Endodermal cell (in vitro differentiated cells): ENCODE measurements around the gene PAXX. TPM values are rescaled to one million over a fixed set of nuclear protein-coding genes. Genes with fewer than 3 reads are reported as not detected.

Experiments
- DNase-seq: peaks from one replicate; pipeline ENCODE4 v3.0.0-alpha.2; 2017
- H3K27ac ChIP-seq: 2 replicates; pipeline ENCODE4 v1.5.1; 2013; ENCODE audit warnings: mild to moderate bottlenecking, low read depth, low read length, moderate library complexity
- H3K27me3 ChIP-seq: 2 replicates; pipeline ENCODE4 v1.6.1; 2013; ENCODE audit warnings: mild to moderate bottlenecking, low read length, moderate library complexity; ENCODE audit not compliant: insufficient read depth, control insufficient read depth, poor library complexity, severe bottlenecking
- H3K36me3 ChIP-seq: 2 replicates; pipeline ENCODE4 v1.7.0; 2013; ENCODE audit warnings: mild to moderate bottlenecking, low read length, moderate library complexity; ENCODE audit not compliant: control insufficient read depth, insufficient read depth
- H3K4me1 ChIP-seq: one replicate; pipeline ENCODE4 v1.7.0; 2013; ENCODE audit warnings: low read length; ENCODE audit not compliant: control insufficient read depth, insufficient read depth
- H3K4me3 ChIP-seq: 2 replicates; pipeline ENCODE4 v1.5.1; 2013; ENCODE audit warnings: mild to moderate bottlenecking, low read length, moderate library complexity
- H3K9ac ChIP-seq: 2 replicates; pipeline ENCODE4 v1.6.1; 2013; ENCODE audit warnings: mild to moderate bottlenecking, low read length, moderate library complexity; ENCODE audit not compliant: poor library complexity, severe bottlenecking; ENCODE audit errors: extremely low read depth
- H3K9me3 ChIP-seq: 2 replicates; pipeline ENCODE4 v1.6.1; 2013; ENCODE audit warnings: mild to moderate bottlenecking, low read length, moderate library complexity; ENCODE audit not compliant: control insufficient read depth
- H3K27ac Mint-ChIP-seq: 2 replicates; pipeline ENCODE4 v1.8.0; 2020; ENCODE audit warnings: mixed read lengths
- H3K27me3 Mint-ChIP-seq: 2 replicates; pipeline ENCODE4 v1.8.0; 2021; ENCODE audit warnings: mild to moderate bottlenecking, mixed read lengths; ENCODE audit not compliant: insufficient read depth
- H3K36me3 Mint-ChIP-seq: 2 replicates; pipeline ENCODE4 v1.8.0; 2020; ENCODE audit warnings: low read depth, mixed read lengths
- H3K4me1 Mint-ChIP-seq: 2 replicates; pipeline ENCODE4 v1.8.0; 2020; ENCODE audit warnings: mixed read lengths
- H3K4me3 Mint-ChIP-seq: 2 replicates; pipeline ENCODE4 v1.8.0; 2020; ENCODE audit warnings: mild to moderate bottlenecking, moderate library complexity, mixed read lengths
- H3K9me3 Mint-ChIP-seq: 2 replicates; pipeline ENCODE4 v1.8.0; 2020; ENCODE audit warnings: mild to moderate bottlenecking, mixed read lengths
- WGBS, 2 experiments: methylation state at CpG; one replicate each; pipeline versions ENCODE4 v1.1.5 to v1.1.7; 2013; ENCODE audit warnings: missing lambda C conversion rate in 2 of 2, mixed read lengths in 1 of 2; ENCODE audit not compliant: insufficient coverage in 1 of 2, insufficient read length in 1 of 2; 5-methylcytosine and 5-hydroxymethylcytosine counted together
- total RNA-seq, 2 donors: library from RNA; stranded (reverse); fragmentation: NEBNext Ultra II Directional in 1 of 2; extraction: Animal tissue kit (Norgen Biotek cat#: 25700) in 1 of 2; gene quantifications; 2 replicates in 1 of 2; 3 replicates in 1 of 2; pipeline ENCODE4 v1.2.1, GENCODE V29; 2021
- TF ChIP-seq, protein P1 (sequence below): fragments of 200-600 bp; sonication (generic); conservative IDR thresholded peaks from 2 replicates; pipeline ENCODE4 v1.5.0; 2021; ENCODE audit warnings: antibody characterized with exemption, mild to moderate bottlenecking

Gene PAXX
- total RNA-seq, 2 donors from 2014 or later, result 58.3 to 66.7 TPM

- Histone ChIP-seq H3K9ac (no peak overlapping the region), H3K4me3 (no peak overlapping the region), H3K9me3 (no peaks in the 10 kb centered on the region), H3K27me3 (no peaks in the 10 kb centered on the region), H3K4me1 (no peaks in the 10 kb centered on the region), H3K36me3 (no peaks in the 10 kb centered on the region), H3K27ac (no peak overlapping the region)
- DNase-seq, result no peak
- 93 to 98% methylated on average over 20 to 34 of the region's 34 CpGs for WGBS, 2 experiments
- H3K9me3 Mint-ChIP-seq, result peaks cover 1% of the 10 kb centered on the region
- H3K4me1 Mint-ChIP-seq, result no peaks in the 10 kb centered on the region
- TF ChIP-seq, protein P1, sequence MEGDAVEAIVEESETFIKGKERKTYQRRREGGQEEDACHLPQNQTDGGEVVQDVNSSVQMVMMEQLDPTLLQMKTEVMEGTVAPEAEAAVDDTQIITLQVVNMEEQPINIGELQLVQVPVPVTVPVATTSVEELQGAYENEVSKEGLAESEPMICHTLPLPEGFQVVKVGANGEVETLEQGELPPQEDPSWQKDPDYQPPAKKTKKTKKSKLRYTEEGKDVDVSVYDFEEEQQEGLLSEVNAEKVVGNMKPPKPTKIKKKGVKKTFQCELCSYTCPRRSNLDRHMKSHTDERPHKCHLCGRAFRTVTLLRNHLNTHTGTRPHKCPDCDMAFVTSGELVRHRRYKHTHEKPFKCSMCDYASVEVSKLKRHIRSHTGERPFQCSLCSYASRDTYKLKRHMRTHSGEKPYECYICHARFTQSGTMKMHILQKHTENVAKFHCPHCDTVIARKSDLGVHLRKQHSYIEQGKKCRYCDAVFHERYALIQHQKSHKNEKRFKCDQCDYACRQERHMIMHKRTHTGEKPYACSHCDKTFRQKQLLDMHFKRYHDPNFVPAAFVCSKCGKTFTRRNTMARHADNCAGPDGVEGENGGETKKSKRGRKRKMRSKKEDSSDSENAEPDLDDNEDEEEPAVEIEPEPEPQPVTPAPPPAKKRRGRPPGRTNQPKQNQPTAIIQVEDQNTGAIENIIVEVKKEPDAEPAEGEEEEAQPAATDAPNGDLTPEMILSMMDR, result no peak
- H3K27me3 Mint-ChIP-seq, result no peaks in the 10 kb centered on the region
- H3K27ac Mint-ChIP-seq, result no peak overlapping the region
- no peak overlapping the region for H3K4me3 Mint-ChIP-seq
- H3K36me3 Mint-ChIP-seq, result peaks cover 6% of the 10 kb centered on the region
These were observed 27.9 kb downstream of the PAXX start for GRCh38 chr9:137019891-137020683.

DNA sequence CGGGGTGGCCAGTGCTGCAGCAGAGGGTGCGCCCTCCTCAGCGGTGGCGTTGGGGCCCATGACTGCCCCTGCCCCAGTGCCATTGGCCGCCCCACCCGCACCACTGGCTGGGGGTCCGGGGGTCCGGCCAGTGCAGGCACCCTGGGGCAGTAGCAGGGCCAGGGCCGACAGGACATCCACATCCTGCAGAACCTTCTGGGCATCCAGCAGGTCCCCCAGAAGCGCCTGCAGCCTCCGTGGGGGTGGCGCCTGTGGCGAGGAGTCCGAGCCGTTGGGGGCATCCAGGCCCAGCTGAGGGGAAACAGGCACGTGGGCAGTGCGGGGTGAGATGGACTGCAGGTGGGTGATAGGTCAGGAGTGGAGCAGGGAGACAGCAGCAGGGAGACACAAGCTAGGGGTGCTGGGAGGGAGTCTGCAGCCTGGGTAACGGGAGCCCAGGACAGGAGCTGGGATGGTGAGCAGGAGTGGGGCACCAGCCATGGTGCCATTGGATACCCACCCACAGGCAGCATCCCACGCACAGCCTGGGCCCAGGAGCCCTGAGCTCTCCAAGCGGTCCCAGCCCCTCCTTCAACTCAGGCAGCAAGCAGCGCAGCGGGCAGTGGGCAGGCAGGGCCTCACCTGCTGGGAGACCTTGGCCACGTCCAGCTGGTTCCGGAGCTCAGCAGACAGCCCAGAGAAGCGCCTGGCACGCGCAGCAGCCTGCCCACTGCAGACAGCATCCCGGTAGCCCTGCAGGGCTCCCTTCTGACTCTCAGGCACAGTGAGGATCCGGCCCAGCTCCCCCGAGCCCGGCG lies 28.7 kb downstream of the PAXX start:
- 94 to 95% methylated on average over 10 to 32 of the region's 32 CpGs for WGBS, 2 experiments
- TF ChIP-seq, protein P1, result no peak
- Histone ChIP-seq H3K27me3 (no peaks in the 10 kb centered on the region), H3K4me1 (no peaks in the 10 kb centered on the region), H3K27ac (no peak overlapping the region), H3K4me3 (no peak overlapping the region), H3K36me3 (no peaks in the 10 kb centered on the region), H3K9me3 (no peaks in the 10 kb centered on the region), H3K9ac (no peak overlapping the region)
- Mint-ChIP-seq H3K27me3 (no peaks in the 10 kb centered on the region), H3K4me3 (no peak overlapping the region), H3K4me1 (no peaks in the 10 kb centered on the region), H3K9me3 (no peaks in the 10 kb centered on the region), H3K27ac (no peak overlapping the region), H3K36me3 (peaks cover 5% of the 10 kb centered on the region)
- no peak for DNase-seq

GRCh38 chr9:137021568-137021978 lies 29.4 kb downstream of the PAXX start:
- TF ChIP-seq, protein P1, result no peak
- Histone ChIP-seq H3K27me3 (no peaks in the 10 kb centered on the region), H3K9ac (no peak overlapping the region), H3K27ac (no peak overlapping the region), H3K4me3 (no peak overlapping the region), H3K4me1 (no peaks in the 10 kb centered on the region), H3K36me3 (no peaks in the 10 kb centered on the region), H3K9me3 (no peaks in the 10 kb centered on the region)
- Mint-ChIP-seq H3K36me3 (peaks cover 5% of the 10 kb centered on the region), H3K27me3 (peaks cover 1% of the 10 kb centered on the region), H3K4me3 (no peak overlapping the region), H3K9me3 (no peaks in the 10 kb centered on the region), H3K27ac (no peak overlapping the region), H3K4me1 (no peaks in the 10 kb centered on the region)
- no peak for DNase-seq
- WGBS, 2 experiments, result 90 to 91% methylated on average over 2 to 6 of the region's 6 CpGs
